K562 (cell line): ENCODE data around the gene KIF21A. TPM values are rescaled to one million over a fixed set of nuclear protein-coding genes. Genes with fewer than 3 reads are reported as not detected.

Experiments used
- ATAC-seq: fragments of 200-7000 bp; cut with Tn5 transposase; 3 replicates; pipeline ENCODE4 v1.9.1; 2020; ENCODE audit warnings: moderate library complexity
- BruUV-seq: library from RNA; stranded (reverse); fragments of 400-500 nt; replicated peaks from 2 replicates; lab custom pipeline; 2021; lab: Mats Ljungman, UMichigan
- CTCF ChIA-PET: fragments of 300-600 bp; formaldehyde crosslinking; extraction: SDS; loops from one replicate; lab custom pipeline; 2021; ENCODE audit warnings: low intra/inter-chr PET ratio; lab: Yijun Ruan, JAX
- POLR2A ChIA-PET: fragments of 300-600, 350-650 bp; sonication (Branson Sonifier 250); formaldehyde crosslinking; extraction: SDS; loops from one replicate; lab custom pipeline; 2021; ENCODE audit warnings: antibody characterized with exemption, inconsistent platforms; lab: Yijun Ruan, JAX
- DNase-seq, 4 experiments: peaks; one replicate each; pipeline versions ENCODE4 v3.0.0 to v3.0.0-alpha.2; 2011 to 2018; ENCODE audit warnings: low spot score in 3 of 4, mixed read lengths in 3 of 4; ENCODE audit errors: extremely low read depth in 1 of 4
- FAIRE-seq: peaks from 2 replicates; lab custom pipeline; 2011; peaks lifted over from hg19 to GRCh38; lab: Jason Lieb, UNC
- H2AFZ ChIP-seq: 2 replicates; pipeline ENCODE4 v1.6.0; 2011; ENCODE audit warnings: low read depth, low read length, control low read depth, inconsistent platforms
- H3K27ac ChIP-seq: fragments of 200-600 bp; 3 replicates; pipeline ENCODE4 v1.8.0; 2011; ENCODE audit warnings: low read depth, mild to moderate bottlenecking, control low read depth, inconsistent platforms, low read length, moderate library complexity, mixed read lengths; ENCODE audit errors: extremely low read depth
- H3K27me3 ChIP-seq, 2 experiments: fragments of 300-600 bp in 1 of 2; 2 replicates in 1 of 2; 3 replicates in 1 of 2; pipeline versions ENCODE4 v1.6.0 to v1.8.0; 2011; ENCODE audit warnings: inconsistent platforms in 2 of 2, low read length in 2 of 2, mild to moderate bottlenecking in 1 of 2, mixed read lengths in 1 of 2, moderate library complexity in 1 of 2; ENCODE audit not compliant: control insufficient read depth in 2 of 2, insufficient read depth in 2 of 2
- H3K36me3 ChIP-seq: fragments of 300-600 bp; 3 replicates; pipeline ENCODE4 v1.8.0; 2011; ENCODE audit warnings: mild to moderate bottlenecking, low read length, inconsistent platforms; ENCODE audit not compliant: control insufficient read depth, insufficient read depth
- H3K4me1 ChIP-seq, 2 experiments: fragments of 200-600 bp in 1 of 2; replicated peaks in 1 of 2; 2 replicates in 1 of 2; 3 replicates in 1 of 2; pipeline versions ENCODE4 v1.5.1 to v1.8.0; 2011; ENCODE audit warnings: inconsistent platforms in 2 of 2, low read length in 2 of 2, mild to moderate bottlenecking in 1 of 2, mixed read lengths in 1 of 2, moderate library complexity in 1 of 2; ENCODE audit not compliant: control insufficient read depth in 2 of 2, insufficient read depth in 2 of 2
- H3K4me2 ChIP-seq: 2 replicates; pipeline ENCODE4 v1.6.1; 2011; ENCODE audit warnings: low read length, control low read depth, inconsistent platforms, mixed read lengths; ENCODE audit not compliant: insufficient read depth
- H3K4me3 ChIP-seq: fragments of 200-600 bp; sonication (generic), shearing (Covaris generic); 2 replicates; pipeline ENCODE4 v1.5.1; 2016; ENCODE audit warnings: control low read depth, inconsistent platforms
- H3K79me2 ChIP-seq: fragments of 200-600 bp; 3 replicates; pipeline ENCODE4 v1.8.0; 2011; ENCODE audit warnings: low read length, inconsistent platforms; ENCODE audit not compliant: control insufficient read depth, insufficient read depth
- H3K9ac ChIP-seq, 2 experiments: 2 replicates each; pipeline versions ENCODE4 v1.6.0 to v1.6.1; 2011; ENCODE audit warnings: low read depth in 2 of 2, low read length in 2 of 2, control low read depth in 1 of 2, inconsistent platforms in 1 of 2, mild to moderate bottlenecking in 1 of 2, mixed read lengths in 1 of 2; ENCODE audit not compliant: insufficient read depth in 1 of 2
- H3K9me1 ChIP-seq: one replicate; pipeline ENCODE4 v1.6.0; 2011; ENCODE audit warnings: inconsistent platforms, mild to moderate bottlenecking, low read length, moderate library complexity; ENCODE audit not compliant: control insufficient read depth, insufficient read depth
- H3K9me3 ChIP-seq: replicated peaks from 2 replicates; pipeline ENCODE4 v1.5.1; 2011; ENCODE audit warnings: low read depth, low read length, inconsistent platforms; ENCODE audit not compliant: control insufficient read depth, insufficient read depth
- H4K20me1 ChIP-seq: replicated peaks from 2 replicates; pipeline ENCODE4 v1.6.1; 2011; ENCODE audit warnings: low read length, inconsistent platforms, mixed read lengths; ENCODE audit not compliant: control insufficient read depth, insufficient read depth
- E2F5 ChIP-seq: sonication (generic); formaldehyde crosslinking; IDR thresholded peaks from 2 replicates; pipeline ENCODE4 v1.8.0; 2022; ENCODE audit warnings: mild to moderate bottlenecking, missing genetic modification reagents
- HES1 ChIP-seq: fragments of 450-650 bp; IDR thresholded peaks from 2 replicates; pipeline ENCODE4 v1.6.1; 2016; ENCODE audit warnings: low read depth, mild to moderate bottlenecking, moderate library complexity
- HIVEP1 ChIP-seq: fragments of 250-450 bp; sonication (Bioruptor Pico); IDR thresholded peaks from 2 replicates; pipeline ENCODE4 v1.4.0; 2020; ENCODE audit warnings: mild to moderate bottlenecking
- HOMEZ ChIP-seq: fragments of 250-450 bp; sonication (Bioruptor Pico); IDR thresholded peaks from 2 replicates; pipeline ENCODE4 v1.4.0; 2020; ENCODE audit warnings: mild to moderate bottlenecking, moderate library complexity
- KAT7 ChIP-seq: sonication (generic); formaldehyde crosslinking; IDR thresholded peaks from 2 replicates; pipeline ENCODE4 v1.8.0; 2022; ENCODE audit warnings: missing genetic modification reagents, mild to moderate bottlenecking, borderline replicate concordance
- MYBL2 ChIP-seq, 2 experiments: fragments of 450-650 bp in 1 of 2; sonication (generic) in 1 of 2; formaldehyde crosslinking in 1 of 2; IDR thresholded peaks; 2 replicates each; pipeline versions ENCODE4 v1.6.1 to v1.8.1; 2017 to 2022; ENCODE audit warnings: borderline replicate concordance in 1 of 2, inconsistent platforms in 1 of 2, low read depth in 1 of 2, mild to moderate bottlenecking in 1 of 2, missing genetic modification reagents in 1 of 2, moderate library complexity in 1 of 2
- NRF1 ChIP-seq, 2 experiments: fragments of 450-650 bp; IDR thresholded peaks in 1 of 2; conservative IDR thresholded peaks in 1 of 2; 2 replicates each; pipeline ENCODE4 v1.6.1; 2014; ENCODE audit warnings: mild to moderate bottlenecking in 2 of 2
- PHB2 ChIP-seq: fragments of 450-650 bp; IDR thresholded peaks from 2 replicates; pipeline ENCODE4 v1.6.1; 2017; ENCODE audit warnings: low read depth
- RBBP5 ChIP-seq: fragments of 200-600 bp; sonication (generic); IDR thresholded peaks from 2 replicates; pipeline ENCODE4 v1.6.1; 2012; ENCODE audit warnings: borderline replicate concordance, mild to moderate bottlenecking, low read length, control low read depth, inconsistent platforms; ENCODE audit not compliant: insufficient read depth, poor library complexity, severe bottlenecking
- RFX7 ChIP-seq: fragments of 250-450 bp; sonication (Bioruptor Pico); IDR thresholded peaks from 2 replicates; pipeline ENCODE4 v1.5.1; 2021; ENCODE audit warnings: mild to moderate bottlenecking
- SMAD3 ChIP-seq: fragments of 450-650 bp; formaldehyde crosslinking; conservative IDR thresholded peaks from 2 replicates; pipeline ENCODE4 v1.4.0; 2020; ENCODE audit warnings: mild to moderate bottlenecking
- TCF7L2 ChIP-seq: fragments of 150-350 bp; IDR thresholded peaks from 2 replicates; pipeline ENCODE4 v1.6.1; 2016; ENCODE audit warnings: low read depth, mild to moderate bottlenecking, low read length, moderate library complexity
- TGIF2 ChIP-seq: sonication (generic); formaldehyde crosslinking; IDR thresholded peaks from 2 replicates; pipeline ENCODE4 v1.8.1; 2022; ENCODE audit warnings: mild to moderate bottlenecking, missing genetic modification reagents, moderate library complexity
- U2AF1 ChIP-seq: fragments of 200-400 bp; formaldehyde crosslinking; optimal IDR thresholded peaks from 2 replicates; pipeline ENCODE3; 2017; ENCODE audit warnings: mild to moderate bottlenecking, low read depth, low read length, moderate library complexity
- ZBTB9 ChIP-seq: fragments of 450-650 bp; formaldehyde crosslinking; IDR thresholded peaks from 2 replicates; pipeline ENCODE4 v1.4.0; 2020; ENCODE audit warnings: mild to moderate bottlenecking, moderate library complexity
- ZNF232 ChIP-seq: sonication (generic); formaldehyde crosslinking; IDR thresholded peaks from 2 replicates; pipeline ENCODE4 v1.8.0; 2022; ENCODE audit warnings: mild to moderate bottlenecking, missing genetic modification reagents
- ZNF707 ChIP-seq: fragments of 250-450 bp; sonication (Bioruptor Pico); conservative IDR thresholded peaks from 2 replicates; pipeline ENCODE4 v1.8.0; 2022; ENCODE audit warnings: inconsistent platforms, mild to moderate bottlenecking, moderate library complexity
- WGBS: fragments of 100-300 bp; shearing (Covaris generic); methylation state at CpG from one replicate; pipeline ENCODE4 v1.1.6; 2016; ENCODE audit warnings: low coverage, mixed read lengths; ENCODE audit not compliant: insufficient coverage; ENCODE audit errors: missing lambda C conversion rate; 5-methylcytosine and 5-hydroxymethylcytosine counted together
- in situ Hi-C: fragments of 300-500 bp; cut with MboI; formaldehyde crosslinking; loops from 4 replicates; pipeline ENCODE4 v1.15.0; 2018; ENCODE audit warnings: inconsistent platforms, mixed read lengths
- intact Hi-C: fragments of 100-400 bp; cut with micrococcal nuclease; formaldehyde crosslinking; loops from 2 replicates; pipeline ENCODE4 v1.14.2; 2022
- polyA plus RNA-seq, 8 experiments: library from polyadenylated mRNA; depleted of rRNA in 4 of 8; stranded (reverse) in 5 of 8; unstranded in 3 of 8; fragments of >200 nt; fragmentation: Nextera tagmentation in 2 of 8; fragmentation: Illumina TruSeq in 1 of 8; extraction: Ambion mirVana in 2 of 8; extraction: Trizol in 1 of 8; gene quantifications; 2 replicates each; pipeline versions ENCODE4 v1.2.1 to v1.2.3, GENCODE V29; 2011 to 2014; ENCODE audit warnings: inconsistent platforms in 1 of 8, missing spikeins in 1 of 8
- total RNA-seq, 7 experiments: library from RNA; depleted of rRNA in 6 of 7; stranded (reverse); fragments of >200 nt in 6 of 7; fragmentation: Illumina TruSeq in 2 of 7; extraction: Trizol in 2 of 7; gene quantifications; 2 replicates each; pipeline versions ENCODE4 v1.2.1 to v1.2.3, GENCODE V29; 2011 to 2021; ENCODE audit warnings: low replicate concordance in 1 of 7

The KIF21A gene
- total and polyA plus RNA-seq, 9 of the 15 experiments (the other 6 are each of a cell fraction or from before 2014, with no cell fraction given), result 17.7 to 45.0 (median 30.3) TPM

- TF ChIP-seq HES1 (no peak), RFX7 (CRISPR knock-in tag) (no peak), TCF7L2 (no peak), RBBP5 (no peak), KAT7 (CRISPR knock-in tag) (no peak), ZNF232 (CRISPR knock-in tag) (no peak), MYBL2 (IDR thresholded peaks at IDR 0.05; ENCODE audit: low read depth) (no peak), MYBL2 (CRISPR knock-in tag; IDR thresholded peaks at IDR 0.05; ENCODE audit: borderline replicate concordance) (no peak), ZNF707 (no peak), SMAD3 (no peak), TGIF2 (no peak), PHB2 (no peak)
Observed at GRCh38 chr12:39443929-39444209, 949 bp upstream of the KIF21A start (continued).

- Histone ChIP-seq H3K4me1 (peaks cover 21 to 26% of the 10 kb centered on the region in 2 experiments; a peak in 4 of 5 replicates), H3K4me2 (peak overlapping the region; percentile 94; the same call in 1 of the 2 replicates), H3K9me3 (no peaks in the 10 kb centered on the region), H3K9ac (peak overlapping the region; percentile 78 to 97), H3K79me2 (peaks cover 49% of the 10 kb centered on the region), H3K27me3 (no peaks in the 10 kb centered on the region), H3K4me3 (peak overlapping the region; percentile 86), H4K20me1 (no peaks in the 10 kb centered on the region), H3K27ac (peak overlapping the region; percentile 90), H3K9me1 (no peaks in the 10 kb centered on the region), H3K36me3 (no peaks in the 10 kb centered on the region), H2AFZ (peak overlapping the region; percentile 90)
- 0% methylated on average over 21 of the region's 34 CpGs for WGBS
- intact Hi-C loops, result loop anchor here (5.0 kb wide), 2 partner anchors 65 to 120 kb away; no protein-coding TSS in a partner anchor
- ChIA-PET CTCF (no interaction called here), POLR2A (interaction anchor here (0.6 to 2.8 kb wide), 12 partner anchors 9 to 767 kb away, joined by 3 to 13 read pairs (median 3); no protein-coding TSS in a partner anchor)
- in situ Hi-C loops, result no loop called here
- BruUV-seq, result no TSS peak
- peak; percentile 48 for ATAC-seq
- FAIRE-seq, result no peak
- DNase-seq, result no peak
- TF ChIP-seq HOMEZ (CRISPR knock-in tag) (0 out of 2 replicates have a peak, but pooled peaks have one; percentile 2), U2AF1 (peak; percentile 38), NRF1 (conservative IDR thresholded peaks at IDR 0.05 in 1 of 2, IDR thresholded peaks at IDR 0.05 in 1 of 2) (peak; percentile 25 to 33; a peak in 3 of 4 replicates), E2F5 (CRISPR knock-in tag) (no peak), ZBTB9 (CRISPR knock-in tag) (0 out of 2 replicates have a peak, but pooled peaks have one; percentile 46), HIVEP1 (no peak)
Observed at GRCh38 chr12:39442831-39443080, 164 bp downstream of the KIF21A start.
